H1 (cell line): Measurements from ENCODE around the gene PSD2. TPM values are rescaled to one million over a fixed set of nuclear protein-coding genes. Genes with fewer than 3 reads are reported as not detected.

ENCODE experiments used
- CREB1 ChIP-seq: IDR thresholded peaks from 2 replicates; pipeline ENCODE4 v1.6.1; 2012; ENCODE audit warnings: inconsistent platforms
- EP300 ChIP-seq, 2 experiments: IDR thresholded peaks; 1 replicate in 1 of 2; 2 replicates in 1 of 2; pipeline ENCODE4 v1.6.1; 2011 to 2012; ENCODE audit warnings: low read depth in 2 of 2, low read length in 2 of 2, mild to moderate bottlenecking in 2 of 2, borderline replicate concordance in 1 of 2, inconsistent platforms in 1 of 2, moderate library complexity in 1 of 2
- HDAC2 ChIP-seq, 2 experiments: fragments of 300-600 bp in 1 of 2; sonication (generic) in 1 of 2; IDR thresholded peaks; 2 replicates each; pipeline ENCODE4 v1.6.1; 2011 to 2012; ENCODE audit warnings: low read depth in 2 of 2, low read length in 2 of 2, mild to moderate bottlenecking in 2 of 2, moderate library complexity in 2 of 2, borderline replicate concordance in 1 of 2, inconsistent platforms in 1 of 2
- MAX ChIP-seq: IDR thresholded peaks from 2 replicates; pipeline ENCODE4 v1.6.1; 2012; ENCODE audit warnings: inconsistent platforms
- POLR2A ChIP-seq, 2 experiments: IDR thresholded peaks; 1 replicate in 1 of 2; 2 replicates in 1 of 2; pipeline ENCODE4 v1.6.1; 2011; ENCODE audit warnings: low read depth in 2 of 2, low read length in 2 of 2, mild to moderate bottlenecking in 2 of 2; ENCODE audit errors: control extremely low read depth in 1 of 2
- SP4 ChIP-seq: IDR thresholded peaks from 2 replicates; pipeline ENCODE4 v1.6.1; 2012; ENCODE audit warnings: low read length, inconsistent platforms
- SUZ12 ChIP-seq: fragments of 200-600 bp; sonication (generic); IDR thresholded peaks from 2 replicates; pipeline ENCODE4 v1.6.1; 2012; ENCODE audit warnings: mild to moderate bottlenecking, inconsistent platforms, low read length, moderate library complexity, mixed read lengths
- TCF12 ChIP-seq: IDR thresholded peaks from 2 replicates; pipeline ENCODE4 v1.6.1; 2011; ENCODE audit warnings: low read depth, mild to moderate bottlenecking, low read length
- polyA plus RNA-seq, 7 experiments: library from polyadenylated mRNA; depleted of rRNA in 3 of 7; stranded (reverse) in 5 of 7; unstranded in 2 of 7; fragments of >200 nt in 5 of 7; fragments of 200-250 nt in 2 of 7; gene quantifications; 1 replicate in 5 of 7; 2 replicates in 1 of 7; 4 replicates in 1 of 7; pipeline versions ENCODE4 v1.2.1 to v1.2.3, GENCODE V29; 2011 to 2013; ENCODE audit warnings: missing spikeins in 2 of 7, mixed read lengths in 2 of 7
- total RNA-seq: library from RNA; stranded (reverse); fragmentation: NEBNext Ultra II Directional; extraction: Animal tissue kit (Norgen Biotek cat#: 25700); gene quantifications from 2 replicates; pipeline ENCODE4 v1.2.1, GENCODE V29; 2021

The PSD2 gene
- total and polyA plus RNA-seq, 2 of the 8 experiments (the other 6 are each of a cell fraction or from before 2014, with no cell fraction given): 0.06 to 0.14 TPM

GRCh38 chr5:139747583-139748504 is 47.8 kb upstream of the PSD2 start (continued):
- TF ChIP-seq EP300 (IDR thresholded peaks at IDR 0.05; ENCODE audit: borderline replicate concordance in 1 of 2, low read depth in 2 of 2, low read length in 2 of 2) (no peak), TCF12 (no peak), HDAC2 (IDR thresholded peaks at IDR 0.05; ENCODE audit: borderline replicate concordance in 1 of 2, low read depth in 2 of 2, low read length in 2 of 2) (no peak), SP4 (no peak), POLR2A (IDR thresholded peaks at IDR 0.05; ENCODE audit: control extremely low read depth in 1 of 2, low read depth in 2 of 2, low read length in 2 of 2) (no peak), SUZ12 (peak; percentile 72), MAX (peak; percentile 71), CREB1 (peak; percentile 72)
